H1 (cell line): ENCODE data around the gene REG1B. TPM values are rescaled to one million over a fixed set of nuclear protein-coding genes. Genes with fewer than 3 reads are reported as not detected.

Experiments
- CTCF ChIA-PET: fragments of 300-600 bp; sonication (Branson Sonifier 250); formaldehyde crosslinking; loops from one replicate; lab custom pipeline; 2021; ENCODE audit not compliant: partially characterized antibody; lab: Charles Lee
- POLR2A ChIA-PET: fragments of 300-600 bp; sonication (Branson Sonifier 250); formaldehyde crosslinking; loops from one replicate; lab custom pipeline; 2021; ENCODE audit warnings: inconsistent platforms; ENCODE audit not compliant: partially characterized antibody; lab: Charles Lee
- DNase-seq, 2 experiments: peaks; one replicate each; pipeline versions ENCODE4 v3.0.0 to v3.0.0-alpha.2; 2010 to 2022; ENCODE audit warnings: low spot score in 2 of 2, low read depth in 1 of 2, mixed read lengths in 1 of 2
- FAIRE-seq: peaks from 2 replicates; lab custom pipeline; 2011; peaks lifted over from hg19 to GRCh38; lab: Jason Lieb, UNC
- H2AFZ ChIP-seq: 2 replicates; pipeline ENCODE4 v1.8.1; 2012; ENCODE audit warnings: low read length, inconsistent platforms
- H2AK5ac ChIP-seq: 2 replicates; pipeline ENCODE4 v1.6.1; 2013; ENCODE audit warnings: low read depth, low read length
- H2BK120ac ChIP-seq: replicated peaks from 2 replicates; pipeline ENCODE3; 2013; ENCODE audit warnings: low read depth, low read length, inconsistent platforms
- H2BK12ac ChIP-seq: 2 replicates; pipeline ENCODE4 v1.6.1; 2013; ENCODE audit warnings: low read depth, low read length
- H2BK15ac ChIP-seq: 2 replicates; pipeline ENCODE4 v1.6.1; 2013; ENCODE audit warnings: low read length
- H2BK20ac ChIP-seq: 2 replicates; pipeline ENCODE4 v1.6.1; 2013; ENCODE audit warnings: low read length
- H2BK5ac ChIP-seq: 2 replicates; pipeline ENCODE4 v1.6.1; 2013; ENCODE audit warnings: low read depth, low read length
- H3K14ac ChIP-seq: 2 replicates; pipeline ENCODE4 v1.6.1; 2013; ENCODE audit warnings: inconsistent platforms; ENCODE audit not compliant: insufficient read length
- H3K18ac ChIP-seq: 2 replicates; pipeline ENCODE4 v1.6.1; 2013; ENCODE audit warnings: low read length; ENCODE audit errors: extremely low read depth
- H3K23ac ChIP-seq: 2 replicates; pipeline ENCODE4 v1.6.1; 2013; ENCODE audit warnings: inconsistent platforms; ENCODE audit not compliant: insufficient read length
- H3K23me2 ChIP-seq: 2 replicates; pipeline ENCODE4 v1.6.1; 2013; ENCODE audit warnings: low read depth, low read length
- H3K27ac ChIP-seq: 2 replicates; pipeline ENCODE4 v1.6.1; 2011; ENCODE audit warnings: low read depth, low read length, inconsistent platforms
- H3K27me3 ChIP-seq, 4 experiments: replicated peaks in 1 of 4; 1 replicate in 1 of 4; 2 replicates in 3 of 4; pipeline versions ENCODE4 v1.6.1 to v1.8.1; 2011 to 2013; ENCODE audit warnings: low read length in 3 of 4, mild to moderate bottlenecking in 3 of 4, inconsistent platforms in 2 of 4, mixed read lengths in 2 of 4, moderate library complexity in 1 of 4; ENCODE audit not compliant: control insufficient read depth in 3 of 4, insufficient read depth in 3 of 4; ENCODE audit errors: extremely low read depth in 1 of 4
- H3K36me3 ChIP-seq, 4 experiments: 2 replicates each; pipeline versions ENCODE4 v1.6.1 to v1.8.1; 2011 to 2013; ENCODE audit warnings: mild to moderate bottlenecking in 4 of 4, low read length in 3 of 4, moderate library complexity in 2 of 4, control low read depth in 1 of 4, inconsistent platforms in 1 of 4; ENCODE audit not compliant: insufficient read depth in 4 of 4, control insufficient read depth in 2 of 4
- H3K4ac ChIP-seq: replicated peaks from 2 replicates; pipeline ENCODE3; 2013; ENCODE audit warnings: low read length, low read depth, mixed read lengths, inconsistent platforms; ENCODE audit not compliant: insufficient read length
- H3K4me1 ChIP-seq, 4 experiments: replicated peaks in 1 of 4; 1 replicate in 1 of 4; 2 replicates in 3 of 4; pipeline versions ENCODE4 v1.6.1 to v1.8.1; 2011 to 2013; ENCODE audit warnings: low read length in 3 of 4, inconsistent platforms in 2 of 4, mixed read lengths in 1 of 4; ENCODE audit not compliant: insufficient read depth in 4 of 4, control insufficient read depth in 3 of 4
- H3K4me2 ChIP-seq, 2 experiments: 2 replicates each; pipeline versions ENCODE4 v1.6.1 to v1.8.1; 2011 to 2013; ENCODE audit warnings: low read depth in 2 of 2, low read length in 2 of 2, control low read depth in 1 of 2, inconsistent platforms in 1 of 2, mild to moderate bottlenecking in 1 of 2; ENCODE audit not compliant: insufficient read depth in 1 of 2
- H3K4me3 ChIP-seq, 4 experiments: fragments of 200-600, 300-600 bp in 1 of 4; sonication (generic), shearing (Covaris generic), sonication (Bioruptor Twin) in 1 of 4; 2 replicates each; pipeline versions ENCODE4 v1.5.1 to v1.8.1; 2011 to 2016; ENCODE audit warnings: low read length in 4 of 4, low read depth in 3 of 4, control low read depth in 2 of 4, inconsistent platforms in 2 of 4, mild to moderate bottlenecking in 2 of 4, mixed read lengths in 1 of 4, moderate library complexity in 1 of 4; ENCODE audit not compliant: insufficient read depth in 2 of 4; ENCODE audit errors: extremely low read depth in 1 of 4
- H3K56ac ChIP-seq: replicated peaks from 2 replicates; pipeline ENCODE3; 2013; ENCODE audit warnings: low read depth, mild to moderate bottlenecking, mixed read lengths, low read length, inconsistent platforms; ENCODE audit not compliant: insufficient read length
- H3K79me1 ChIP-seq: 2 replicates; pipeline ENCODE4 v1.6.1; 2013; ENCODE audit warnings: low read depth, low read length, control low read depth
- H3K79me2 ChIP-seq, 2 experiments: 2 replicates each; pipeline versions ENCODE4 v1.6.1 to v1.8.1; 2012 to 2013; ENCODE audit warnings: low read length in 2 of 2, mild to moderate bottlenecking in 2 of 2, inconsistent platforms in 1 of 2; ENCODE audit not compliant: insufficient read depth in 2 of 2, control insufficient read depth in 1 of 2
- H3K9ac ChIP-seq, 4 experiments: replicated peaks in 1 of 4; 1 replicate in 1 of 4; 2 replicates in 3 of 4; pipeline versions ENCODE4 v1.6.1 to v1.8.1; 2011 to 2013; ENCODE audit warnings: low read depth in 3 of 4, low read length in 3 of 4, control low read depth in 2 of 4, mild to moderate bottlenecking in 2 of 4, moderate library complexity in 2 of 4, inconsistent platforms in 1 of 4; ENCODE audit errors: extremely low read depth in 1 of 4
- H3K9me3 ChIP-seq, 2 experiments: 2 replicates each; pipeline versions ENCODE4 v1.6.1 to v1.8.1; 2012 to 2013; ENCODE audit warnings: mild to moderate bottlenecking in 2 of 2, moderate library complexity in 2 of 2, control low read depth in 1 of 2, inconsistent platforms in 1 of 2, low read depth in 1 of 2, low read length in 1 of 2, mixed read lengths in 1 of 2; ENCODE audit not compliant: insufficient read depth in 2 of 2
- H4K20me1 ChIP-seq, 2 experiments: replicated peaks in 1 of 2; 2 replicates each; pipeline versions ENCODE3 to v1.8.1; 2011 to 2013; ENCODE audit warnings: inconsistent platforms in 2 of 2, low read length in 2 of 2, mild to moderate bottlenecking in 1 of 2; ENCODE audit not compliant: insufficient read depth in 2 of 2, control insufficient read depth in 1 of 2
- H4K5ac ChIP-seq: 2 replicates; pipeline ENCODE4 v1.6.1; 2013; ENCODE audit warnings: low read length, low read depth, mixed read lengths, inconsistent platforms; ENCODE audit not compliant: insufficient read length
- H4K8ac ChIP-seq: 2 replicates; pipeline ENCODE4 v1.8.0; 2013; ENCODE audit warnings: mild to moderate bottlenecking, moderate library complexity, low read length, inconsistent platforms; ENCODE audit not compliant: insufficient read depth; ENCODE audit errors: extremely low read depth
- H4K91ac ChIP-seq: replicated peaks from 2 replicates; pipeline ENCODE3; 2013; ENCODE audit warnings: low read length, mixed read lengths, inconsistent platforms; ENCODE audit not compliant: insufficient read length
- ATF3 ChIP-seq: IDR thresholded peaks from 2 replicates; pipeline ENCODE4 v1.6.1; 2011; ENCODE audit warnings: low read depth, mild to moderate bottlenecking, low read length; ENCODE audit not compliant: insufficient read depth
- BCL11A ChIP-seq, 2 experiments: IDR thresholded peaks; one replicate each; pipeline ENCODE4 v1.6.1; 2011; ENCODE audit warnings: low read depth in 2 of 2, low read length in 2 of 2, mild to moderate bottlenecking in 2 of 2
- CHD2 ChIP-seq: IDR thresholded peaks from 2 replicates; pipeline ENCODE4 v1.6.1; 2012; ENCODE audit warnings: low read length, improper control_type of control experiment
- EGR1 ChIP-seq: IDR thresholded peaks from 2 replicates; pipeline ENCODE4 v1.6.1; 2011; ENCODE audit warnings: low read depth, low read length, borderline replicate concordance
- NANOG ChIP-seq: IDR thresholded peaks from 2 replicates; pipeline ENCODE4 v1.6.1; 2011; ENCODE audit warnings: low read length, low read depth, mild to moderate bottlenecking, inconsistent platforms; ENCODE audit not compliant: insufficient read depth, poor library complexity, severe bottlenecking
- PHF8 ChIP-seq: fragments of 200-600 bp; sonication (generic); conservative IDR thresholded peaks from 2 replicates; pipeline ENCODE4 v1.7.1; 2012; ENCODE audit warnings: low read depth, mild to moderate bottlenecking, inconsistent platforms, low read length, moderate library complexity
- POLR2A ChIP-seq, 2 experiments: IDR thresholded peaks; 1 replicate in 1 of 2; 2 replicates in 1 of 2; pipeline ENCODE4 v1.6.1; 2011; ENCODE audit warnings: low read depth in 2 of 2, low read length in 2 of 2, mild to moderate bottlenecking in 2 of 2; ENCODE audit errors: control extremely low read depth in 1 of 2
- POU5F1 ChIP-seq: IDR thresholded peaks from 2 replicates; pipeline ENCODE4 v1.6.1; 2011; ENCODE audit warnings: low read depth, mild to moderate bottlenecking, low read length, moderate library complexity
- SIN3A ChIP-seq, 2 experiments: IDR thresholded peaks in 1 of 2; conservative IDR thresholded peaks in 1 of 2; 2 replicates each; pipeline ENCODE4 v1.6.1; 2011 to 2012; ENCODE audit warnings: low read length in 2 of 2, improper control_type of control experiment in 1 of 2, low read depth in 1 of 2, mild to moderate bottlenecking in 1 of 2
- SP1 ChIP-seq: IDR thresholded peaks from 2 replicates; pipeline ENCODE4 v1.6.1; 2011; ENCODE audit warnings: low read depth, low read length
- SP4 ChIP-seq: IDR thresholded peaks from 2 replicates; pipeline ENCODE4 v1.6.1; 2012; ENCODE audit warnings: low read length, inconsistent platforms
- TBP ChIP-seq: IDR thresholded peaks from 2 replicates; pipeline ENCODE4 v1.6.1; 2011; ENCODE audit warnings: low read depth, low read length, improper control_type of control experiment
- WGBS, 2 experiments: shearing (Covaris generic) in 1 of 2; methylation state at CpG; one replicate each; pipeline versions ENCODE4 v1.1.6 to v1.1.7; 2013 to 2015; ENCODE audit warnings: low lambda C conversion rate in 2 of 2, mixed read lengths in 2 of 2, inconsistent platforms in 1 of 2, low coverage in 1 of 2, missing lambda C conversion rate in 1 of 2; ENCODE audit not compliant: insufficient replicate concordance in 2 of 2, insufficient coverage in 1 of 2, insufficient read length in 1 of 2; ENCODE audit errors: extremely low coverage in 1 of 2, missing lambda C conversion rate in 1 of 2; 5-methylcytosine and 5-hydroxymethylcytosine counted together
- polyA plus RNA-seq, 7 experiments: library from polyadenylated mRNA; depleted of rRNA in 3 of 7; stranded (reverse) in 5 of 7; unstranded in 2 of 7; fragments of >200 nt in 5 of 7; fragments of 200-250 nt in 2 of 7; gene quantifications; 1 replicate in 5 of 7; 2 replicates in 1 of 7; 4 replicates in 1 of 7; pipeline versions ENCODE4 v1.2.1 to v1.2.3, GENCODE V29; 2011 to 2013; ENCODE audit warnings: missing spikeins in 2 of 7, mixed read lengths in 2 of 7
- total RNA-seq: library from RNA; stranded (reverse); fragmentation: NEBNext Ultra II Directional; extraction: Animal tissue kit (Norgen Biotek cat#: 25700); gene quantifications from 2 replicates; pipeline ENCODE4 v1.2.1, GENCODE V29; 2021

REG1B gene
- total and polyA plus RNA-seq, 2 of the 8 experiments (the other 6 are each of a cell fraction or from before 2014, with no cell fraction given), result not detected

GRCh38 chr2:79071078-79071477, 16.7 kb downstream of the REG1B start:
- no peak overlapping the region for H3K4ac ChIP-seq
- H3K27me3 ChIP-seq, result no peaks in the 10 kb centered on the region
- no peaks in the 10 kb centered on the region for H4K20me1 ChIP-seq
- H3K14ac ChIP-seq, result no peak overlapping the region
- no peaks in the 10 kb centered on the region for H3K79me1 ChIP-seq
- no peak overlapping the region for H3K4me3 ChIP-seq
- POLR2A ChIA-PET, result no interaction called here
- no peaks in the 10 kb centered on the region for H3K79me2 ChIP-seq
- H3K4me1 ChIP-seq, result no peaks in the 10 kb centered on the region
- no peak overlapping the region for H2BK15ac ChIP-seq
- no peak overlapping the region for H3K56ac ChIP-seq
- H3K9me3 ChIP-seq, result no peaks in the 10 kb centered on the region
- no peak overlapping the region for H2BK120ac ChIP-seq
- H4K91ac ChIP-seq, result no peak overlapping the region
- H3K36me3 ChIP-seq, result no peaks in the 10 kb centered on the region
- H2BK5ac ChIP-seq, result no peak overlapping the region
- H3K23me2 ChIP-seq, result no peaks in the 10 kb centered on the region
- WGBS, 2 experiments, result 92% methylated on average over 2 of the region's 2 CpGs; no CpG with 5 or more reads in 1 of the 2 experiments
- H2AK5ac ChIP-seq, result no peak overlapping the region
- H4K5ac ChIP-seq, result no peak overlapping the region
- TF ChIP-seq CHD2 (no peak), BCL11A (IDR thresholded peaks at IDR 0.05; ENCODE audit: low read depth in 2 of 2, low read length in 2 of 2) (no peak), POU5F1 (no peak), POLR2A (IDR thresholded peaks at IDR 0.05; ENCODE audit: control extremely low read depth in 1 of 2, low read depth in 2 of 2, low read length in 2 of 2) (no peak), TBP (no peak), SP4 (no peak), EGR1 (no peak), ATF3 (no peak), NANOG (no peak), SP1 (no peak), SIN3A (conservative IDR thresholded peaks at IDR 0.05 in 1 of 2, IDR thresholded peaks at IDR 0.05 in 1 of 2; ENCODE audit: low read depth in 1 of 2, low read length in 2 of 2) (no peak), PHF8 (no peak)
- no peak overlapping the region for H2AFZ ChIP-seq
- H3K18ac ChIP-seq, result no peak overlapping the region
- H3K4me2 ChIP-seq, result no peak overlapping the region
- H3K9ac ChIP-seq, result no peak overlapping the region
- no peak overlapping the region for H3K27ac ChIP-seq
- H2BK20ac ChIP-seq, result no peak overlapping the region
- DNase-seq (no peak), FAIRE-seq (no peak)
- CTCF ChIA-PET, result interaction anchor here (0.6 to 1.8 kb wide), 2 partner anchors 30 to 923 kb away, joined by 3 to 12 read pairs; no protein-coding TSS in a partner anchor
- H3K23ac ChIP-seq, result no peak overlapping the region
- H2BK12ac ChIP-seq, result no peak overlapping the region
- no peak overlapping the region for H4K8ac ChIP-seq
